Measurements from ENCODE around the gene CWC27.

Gene CWC27

GRCh38 chr5:64773533-64773932 lies 4.8 kb downstream of the CWC27 start:
- H3K36me3 ChIP-seq, result peaks cover 7% of the 10 kb centered on the region; the same call in 1 of the 2 replicates

DNA sequence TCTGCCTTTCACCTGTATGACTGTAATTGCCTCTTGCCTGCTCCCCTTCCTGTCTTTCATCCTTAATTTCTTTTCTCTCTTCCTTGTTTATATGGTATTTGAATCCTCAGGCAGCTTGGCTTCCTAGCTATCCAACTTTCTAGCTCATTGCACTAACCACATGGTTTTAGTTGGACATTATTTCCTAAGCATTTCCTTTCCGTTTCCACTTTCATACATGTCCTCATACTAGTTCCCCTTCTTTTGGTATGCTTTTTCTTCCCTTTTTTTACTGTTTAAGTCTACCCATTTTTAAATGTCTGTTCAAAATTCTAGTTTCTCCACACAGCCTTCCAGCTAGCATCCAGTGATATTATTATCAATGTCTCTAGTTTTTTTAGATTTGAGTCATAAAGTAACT lies 6.6 kb downstream of the CWC27 start:
- H3K36me3 ChIP-seq, result peaks cover 7% of the 10 kb centered on the region; the same call in 1 of the 2 replicates
- H3K4me3 ChIP-seq (ENCODE audit: low read depth, low read length), result no peak overlapping the region
- no peaks in the 10 kb centered on the region for H3K9me3 ChIP-seq (ENCODE audit: severe bottlenecking)
- no peak overlapping the region for H3K27ac ChIP-seq
- DNase-seq, result no peak
- H3K27me3 ChIP-seq (ENCODE audit: insufficient read depth, low read depth, severe bottlenecking), result no peaks in the 10 kb centered on the region
- no peak for TF ChIP-seq CTCF (IDR thresholded peaks at IDR 0.05; ENCODE audit: low read depth, low read length)

More at GRCh38 chr5:64773533-64773932, 4.8 kb downstream of the CWC27 start:
- TF ChIP-seq CTCF (IDR thresholded peaks at IDR 0.05; ENCODE audit: low read depth, low read length), result no peak
- H3K27me3 ChIP-seq (ENCODE audit: insufficient read depth, low read depth, severe bottlenecking), result no peaks in the 10 kb centered on the region
- no peak overlapping the region for H3K27ac ChIP-seq
- H3K4me3 ChIP-seq (ENCODE audit: low read depth, low read length), result no peak overlapping the region
- H3K9me3 ChIP-seq (ENCODE audit: severe bottlenecking), result no peaks in the 10 kb centered on the region
- no peak for DNase-seq

- Histone ChIP-seq H3K4me3 (ENCODE audit: low read depth, low read length) (no peak overlapping the region), H3K9me3 (ENCODE audit: severe bottlenecking) (no peaks in the 10 kb centered on the region), H3K27me3 (ENCODE audit: insufficient read depth, low read depth, severe bottlenecking) (no peaks in the 10 kb centered on the region), H3K27ac (no peak overlapping the region), H3K36me3 (peaks cover 8% of the 10 kb centered on the region)
- TF ChIP-seq CTCF (IDR thresholded peaks at IDR 0.05; ENCODE audit: low read depth, low read length), result peak; percentile 56
- peak; percentile 59 for DNase-seq
Measured at GRCh38 chr5:64784451-64785025, 15.8 kb downstream of the CWC27 start.

DNA sequence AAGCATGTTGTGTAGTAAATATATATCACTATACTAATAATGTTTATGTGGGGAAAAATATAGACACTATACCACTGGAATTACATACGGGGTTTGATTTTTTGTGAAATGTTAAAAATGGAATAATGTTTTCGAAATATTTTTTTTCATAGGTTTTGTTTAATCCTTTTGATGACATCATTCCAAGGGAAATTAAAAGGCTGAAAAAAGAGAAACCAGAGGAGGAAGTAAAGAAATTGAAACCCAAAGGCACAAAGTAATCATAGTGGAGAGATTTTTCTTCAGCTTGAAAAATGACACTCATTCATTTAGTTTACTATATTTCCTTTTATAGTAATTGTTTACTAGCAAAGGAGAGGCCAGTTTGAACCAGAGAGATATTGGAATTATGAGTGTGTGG lies 17.6 kb downstream of the CWC27 start:
- no peaks in the 10 kb centered on the region for H3K27me3 ChIP-seq (ENCODE audit: insufficient read depth, low read depth, severe bottlenecking)
- TF ChIP-seq CTCF (IDR thresholded peaks at IDR 0.05; ENCODE audit: low read depth, low read length), result no peak
- DNase-seq, result no peak
- no peaks in the 10 kb centered on the region for H3K9me3 ChIP-seq (ENCODE audit: severe bottlenecking)
- H3K36me3 ChIP-seq, result peaks cover 8% of the 10 kb centered on the region
- no peak overlapping the region for H3K27ac ChIP-seq
- H3K4me3 ChIP-seq (ENCODE audit: low read depth, low read length), result no peak overlapping the region

DNA sequence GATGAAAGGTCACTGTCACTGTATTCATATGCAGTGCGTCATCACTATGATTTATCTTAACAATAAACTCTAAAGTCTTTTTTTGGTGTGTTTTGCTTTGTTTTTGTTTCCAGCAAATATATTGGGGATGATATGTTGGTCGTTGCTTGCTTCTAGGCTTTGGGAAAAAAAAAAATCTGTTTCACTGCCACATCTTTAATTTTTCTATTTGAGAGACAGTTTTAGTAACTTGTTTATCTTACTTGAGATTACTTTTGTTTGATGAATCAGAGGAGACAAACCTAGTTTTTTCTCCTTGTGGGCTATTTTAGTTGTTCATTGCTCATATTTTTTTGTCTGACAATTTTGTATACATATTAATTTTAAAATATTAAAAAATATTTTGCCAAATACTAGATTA lies 19.4 kb downstream of the CWC27 start:
- Histone ChIP-seq H3K27me3 (ENCODE audit: insufficient read depth, low read depth, severe bottlenecking) (no peaks in the 10 kb centered on the region), H3K36me3 (peaks cover 8% of the 10 kb centered on the region; the same call in 1 of the 2 replicates), H3K4me3 (ENCODE audit: low read depth, low read length) (no peak overlapping the region), H3K9me3 (ENCODE audit: severe bottlenecking) (no peaks in the 10 kb centered on the region), H3K27ac (no peak overlapping the region)
- DNase-seq, result no peak
- TF ChIP-seq CTCF (IDR thresholded peaks at IDR 0.05; ENCODE audit: low read depth, low read length), result no peak

GRCh38 chr5:64789457-64789856 lies 20.7 kb downstream of the CWC27 start:
- Histone ChIP-seq H3K27ac (no peak overlapping the region), H3K9me3 (ENCODE audit: severe bottlenecking) (no peaks in the 10 kb centered on the region), H3K27me3 (ENCODE audit: insufficient read depth, low read depth, severe bottlenecking) (no peaks in the 10 kb centered on the region), H3K36me3 (peaks cover 6% of the 10 kb centered on the region; the same call in 1 of the 2 replicates), H3K4me3 (ENCODE audit: low read depth, low read length) (no peak overlapping the region)
- no peak for DNase-seq
- no peak for TF ChIP-seq CTCF (IDR thresholded peaks at IDR 0.05; ENCODE audit: low read depth, low read length)
